HG02623 (cell line): ENCODE results near the gene MAPK4.
"Not testable (repeated sequence)": the region's sequence is repeated elsewhere in the genome, so short reads cannot be mapped to it uniquely, and the experiment has no call there.

Experiments used
- ATAC-seq: cut with Tn5 transposase; IDR thresholded peaks from one replicate; pipeline ENCODE4 v1.9.1; 2021; ENCODE audit warnings: moderate library complexity; ENCODE audit not compliant: unreplicated experiment

Gene MAPK4

GRCh38 chr18:50678651-50679050 lies 118.8 kb downstream of the MAPK4 start:
- ATAC-seq: no peak

GRCh38 chr18:50679056-50679455 lies 119.2 kb downstream of the MAPK4 start:
- ATAC-seq: no peak

- ATAC-seq: no peak
These were observed 119.8 kb downstream of the MAPK4 start for GRCh38 chr18:50679656-50680055.

GRCh38 chr18:50680966-50681365 lies 121.1 kb downstream of the MAPK4 start:
- no peak for ATAC-seq

GRCh38 chr18:50682852-50683251 lies 123.0 kb downstream of the MAPK4 start:
- no peak for ATAC-seq

GRCh38 chr18:50686409-50686808 lies 126.5 kb downstream of the MAPK4 start:
- ATAC-seq: no peak

- ATAC-seq: no peak
These were observed 127.6 kb downstream of the MAPK4 start for GRCh38 chr18:50687491-50687890.

- ATAC-seq: no peak
These were observed 129.7 kb downstream of the MAPK4 start for GRCh38 chr18:50689578-50689977.

- no peak for ATAC-seq
These were observed 134.3 kb downstream of the MAPK4 start for GRCh38 chr18:50694147-50694546.

- ATAC-seq: no peak
These were observed 135.7 kb downstream of the MAPK4 start for GRCh38 chr18:50695431-50696176.

GRCh38 chr18:50696436-50696835 lies 136.5 kb downstream of the MAPK4 start:
- ATAC-seq: no peak

- no peak for ATAC-seq
These were observed 137.0 kb downstream of the MAPK4 start for GRCh38 chr18:50696929-50697328.

- no peak for ATAC-seq
These were observed 137.6 kb downstream of the MAPK4 start for GRCh38 chr18:50697509-50697908.

- no peak for ATAC-seq
These were observed 140.6 kb downstream of the MAPK4 start for GRCh38 chr18:50700245-50701165.

GRCh38 chr18:50704357-50704940 lies 144.6 kb downstream of the MAPK4 start:
- no peak for ATAC-seq

GRCh38 chr18:50706199-50706598 lies 146.3 kb downstream of the MAPK4 start:
- no peak for ATAC-seq

- no peak for ATAC-seq
These were observed 146.8 kb downstream of the MAPK4 start for GRCh38 chr18:50706651-50707050.

- ATAC-seq: not testable (repeated sequence)
These were observed 147.4 kb downstream of the MAPK4 start for GRCh38 chr18:50707297-50707696.

GRCh38 chr18:50707855-50708469 lies 148.1 kb downstream of the MAPK4 start:
- ATAC-seq: no peak

GRCh38 chr18:50709193-50709592 lies 149.3 kb downstream of the MAPK4 start:
- no peak for ATAC-seq

- ATAC-seq: no peak
These were observed 151.5 kb downstream of the MAPK4 start for GRCh38 chr18:50711386-50711785.
